ENCODE measurements around the gene NUCKS1. TPM values are rescaled to one million over a fixed set of nuclear protein-coding genes. Genes with fewer than 3 reads are reported as not detected.

NUCKS1 gene
- total RNA-seq, 1 experiment from 2014 or later = 319 TPM

GRCh38 chr1:205699416-205699815, 50.6 kb downstream of the NUCKS1 start:
- ChIA-PET POLR2A (ENCODE audit: unreplicated experiment) (no interaction called here), CTCF (interaction anchor here (0.6 kb wide), 1 partner anchor 136 kb away, joined by 5 read pairs; no protein-coding TSS in a partner anchor)

GRCh38 chr1:205698921-205699320, 51.1 kb downstream of the NUCKS1 start:
- Histone ChIP-seq H3K36me3 (ENCODE audit: low read depth) (peaks cover 4% of the 10 kb centered on the region; the same call in 1 of the 2 replicates), H3F3A (ENCODE audit: insufficient read depth, low read depth) (peaks cover 12% of the 10 kb centered on the region; the same call in 1 of the 2 replicates), H3K27me3 (ENCODE audit: insufficient read depth, low read depth) (no peaks in the 10 kb centered on the region), H3K4me2 (no peak overlapping the region), H4K20me1 (ENCODE audit: insufficient read depth) (no peaks in the 10 kb centered on the region), H2AFZ (no peak overlapping the region), H3K9me3 (ENCODE audit: insufficient read depth, low read depth) (no peaks in the 10 kb centered on the region), H3K4me3 (no peak overlapping the region), H3K79me2 (ENCODE audit: low read depth) (no peaks in the 10 kb centered on the region), H3K4me1 (replicated peaks; ENCODE audit: insufficient read depth) (no peaks in the 10 kb centered on the region), H3K27ac (no peak overlapping the region), H3K9me2 (ENCODE audit: insufficient read depth) (no peaks in the 10 kb centered on the region)
- no peak for TF ChIP-seq CTCF (conservative IDR thresholded peaks at IDR 0.05)
- no peak for TF ChIP-seq EZH2 (IDR thresholded peaks at IDR 0.05; ENCODE audit: low read depth)
- CTCF ChIA-PET = interaction anchor here (0.6 kb wide), 1 partner anchor 136 kb away, joined by 5 read pairs; no protein-coding TSS in a partner anchor
- intact Hi-C loops (cut with micrococcal nuclease; ENCODE audit: unreplicated experiment) = no loop called here
- DNase-seq = no peak
- BruUV-seq (replicated peaks) = no TSS peak
- POLR2A ChIA-PET (ENCODE audit: unreplicated experiment) = no interaction called here

More at GRCh38 chr1:205699416-205699815, 50.6 kb downstream of the NUCKS1 start:
- Histone ChIP-seq H3K9me2 (ENCODE audit: insufficient read depth) (no peaks in the 10 kb centered on the region), H2AFZ (no peak overlapping the region), H3K9me3 (ENCODE audit: insufficient read depth, low read depth) (no peaks in the 10 kb centered on the region), H3K79me2 (ENCODE audit: low read depth) (no peaks in the 10 kb centered on the region), H3K4me1 (replicated peaks; ENCODE audit: insufficient read depth) (no peaks in the 10 kb centered on the region), H3K4me3 (no peak overlapping the region), H4K20me1 (ENCODE audit: insufficient read depth) (no peaks in the 10 kb centered on the region), H3K27me3 (ENCODE audit: insufficient read depth, low read depth) (no peaks in the 10 kb centered on the region), H3K4me2 (no peak overlapping the region), H3K36me3 (ENCODE audit: low read depth) (peaks cover 4% of the 10 kb centered on the region; the same call in 1 of the 2 replicates), H3F3A (ENCODE audit: insufficient read depth, low read depth) (peaks cover 16% of the 10 kb centered on the region; the same call in 1 of the 2 replicates), H3K27ac (no peak overlapping the region)
- TF ChIP-seq CTCF (conservative IDR thresholded peaks at IDR 0.05) (no peak), EZH2 (IDR thresholded peaks at IDR 0.05; ENCODE audit: low read depth) (no peak)
- intact Hi-C loops (cut with micrococcal nuclease; ENCODE audit: unreplicated experiment) = no loop called here
- no peak for DNase-seq
- BruUV-seq (replicated peaks) = no TSS peak

GRCh38 chr1:205693421-205693991, 56.5 kb downstream of the NUCKS1 start:
- no TSS peak for BruUV-seq (replicated peaks)
- Histone ChIP-seq H3K36me3 (ENCODE audit: low read depth) (no peaks in the 10 kb centered on the region), H3K4me3 (no peak overlapping the region), H3K4me1 (replicated peaks; ENCODE audit: insufficient read depth) (peaks cover 12% of the 10 kb centered on the region), H3K9me3 (ENCODE audit: insufficient read depth, low read depth) (no peaks in the 10 kb centered on the region), H3K4me2 (no peak overlapping the region), H3K27me3 (ENCODE audit: insufficient read depth, low read depth) (no peaks in the 10 kb centered on the region), H3F3A (ENCODE audit: insufficient read depth, low read depth) (peaks cover 16% of the 10 kb centered on the region; the same call in 1 of the 2 replicates), H2AFZ (no peak overlapping the region), H3K79me2 (ENCODE audit: low read depth) (no peaks in the 10 kb centered on the region), H4K20me1 (ENCODE audit: insufficient read depth) (no peaks in the 10 kb centered on the region), H3K9me2 (ENCODE audit: insufficient read depth) (no peaks in the 10 kb centered on the region), H3K27ac (no peak overlapping the region)
- CTCF ChIA-PET = interaction anchor here (0.6 to 0.7 kb wide), 2 partner anchors 107 to 325 kb away, joined by 3 to 4 read pairs; no protein-coding TSS in a partner anchor
- TF ChIP-seq CTCF (conservative IDR thresholded peaks at IDR 0.05) = no peak
- no peak for TF ChIP-seq EZH2 (IDR thresholded peaks at IDR 0.05; ENCODE audit: low read depth)
- intact Hi-C loops (cut with micrococcal nuclease; ENCODE audit: unreplicated experiment) = no loop called here
- no peak for DNase-seq
- POLR2A ChIA-PET (ENCODE audit: unreplicated experiment) = interaction anchor here (0.6 kb wide), 1 partner anchor 86 kb away, joined by 6 read pairs; no protein-coding TSS in a partner anchor

All from PC-9 (cell line).